DMS53 treated with DMSO at 0.1 percent for 48 hours (cell line): ENCODE results near the gene POTEJ.
"Not testable (repeated sequence)": the region's sequence is repeated elsewhere in the genome, so short reads cannot be mapped to it uniquely, and the experiment has no call there.

Source experiments
- DNase-seq: peaks from one replicate; lab custom pipeline; 2025; ENCODE audit not compliant: unreplicated experiment; lab: John Stamatoyannopoulos, UW

Gene POTEJ

DNA sequence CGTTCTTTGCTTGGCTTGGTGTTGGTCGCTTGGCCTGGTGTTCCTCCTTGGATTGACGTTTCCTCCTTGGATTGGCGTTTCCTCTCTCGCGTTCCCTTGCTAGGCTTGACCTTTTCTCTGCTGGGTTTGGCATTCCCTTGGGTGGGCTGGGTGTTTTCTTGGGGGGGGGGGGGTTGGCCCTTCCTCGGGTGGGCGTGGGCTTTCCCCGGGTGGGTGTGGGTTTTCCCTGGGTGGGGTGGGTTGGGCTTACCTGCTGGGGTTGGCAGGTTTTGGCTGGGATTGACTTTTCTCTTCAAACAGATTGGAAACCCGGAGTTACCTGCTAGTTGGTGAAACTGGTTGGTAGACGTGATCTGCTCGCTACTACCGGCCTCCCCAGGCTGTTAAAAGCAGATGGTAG lies at the start of gene POTEJ:
Gene POTEJ, plus strand, starts transcription at position 301 of the 400 bp plus-strand sequence. Its CDS starts 93 bp downstream, at position 394.
- DNase-seq, result not testable (repeated sequence)

DNA sequence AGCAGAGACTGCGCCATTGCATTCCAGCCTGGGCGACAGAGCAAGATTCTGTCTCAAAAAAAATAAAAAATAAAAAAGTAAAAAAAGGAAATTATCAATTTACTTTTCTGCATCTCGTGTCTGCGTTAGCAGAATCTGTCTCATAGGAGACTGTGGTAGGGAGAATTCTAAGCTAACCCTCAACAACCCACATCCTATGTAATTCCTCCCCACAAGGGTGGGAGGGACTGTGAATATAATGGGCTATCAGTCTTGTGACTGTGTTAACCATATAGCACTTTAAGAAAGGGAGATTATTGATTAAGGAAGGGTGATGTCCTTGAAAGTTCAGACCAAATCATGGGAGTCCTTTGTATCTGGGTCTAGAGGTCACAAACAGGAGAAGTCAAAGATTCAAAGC lies 45.1 kb upstream of the POTEJ start:
- DNase-seq, result not testable (repeated sequence)

DNA sequence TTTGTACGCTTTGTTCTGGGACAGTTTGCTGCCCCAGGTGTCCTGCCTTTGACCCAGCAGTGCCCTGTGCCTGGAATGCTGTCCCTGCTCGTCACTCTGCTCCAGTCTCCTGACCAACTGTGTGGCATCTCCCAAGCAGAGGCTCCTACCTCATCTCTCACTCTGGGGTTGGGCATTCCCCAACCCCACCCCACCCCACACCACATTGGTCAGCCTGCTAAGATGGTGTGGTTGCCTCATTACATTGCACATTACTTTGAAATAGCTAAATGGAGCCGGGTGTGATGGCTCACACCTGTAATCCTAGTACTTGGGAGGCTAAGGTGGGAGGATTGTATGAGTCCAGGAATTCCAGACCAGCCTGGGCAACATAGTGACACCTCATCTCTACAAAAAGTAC lies 39.3 kb upstream of the POTEJ start:
- not testable (repeated sequence) for DNase-seq

DNA sequence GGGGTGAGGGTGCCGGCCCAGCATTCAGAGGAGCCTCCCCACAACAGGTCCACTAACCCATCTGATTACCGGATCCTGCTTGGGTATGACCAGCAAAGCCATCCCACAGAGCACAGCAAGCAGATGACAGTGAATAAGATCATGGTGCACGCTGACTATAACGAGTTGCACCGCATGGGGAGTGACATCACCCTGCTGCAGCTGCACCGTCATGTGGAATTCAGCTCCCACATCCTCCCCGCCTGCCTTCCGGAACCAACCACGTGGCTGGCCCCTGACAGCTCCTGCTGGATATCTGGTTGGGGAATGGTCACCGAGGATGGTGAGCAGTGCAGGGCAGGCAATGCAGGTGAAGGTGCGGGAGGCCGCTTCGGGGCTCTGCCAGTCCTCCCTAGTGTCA lies 37.0 kb upstream of the POTEJ start:
- DNase-seq, result not testable (repeated sequence)

DNA sequence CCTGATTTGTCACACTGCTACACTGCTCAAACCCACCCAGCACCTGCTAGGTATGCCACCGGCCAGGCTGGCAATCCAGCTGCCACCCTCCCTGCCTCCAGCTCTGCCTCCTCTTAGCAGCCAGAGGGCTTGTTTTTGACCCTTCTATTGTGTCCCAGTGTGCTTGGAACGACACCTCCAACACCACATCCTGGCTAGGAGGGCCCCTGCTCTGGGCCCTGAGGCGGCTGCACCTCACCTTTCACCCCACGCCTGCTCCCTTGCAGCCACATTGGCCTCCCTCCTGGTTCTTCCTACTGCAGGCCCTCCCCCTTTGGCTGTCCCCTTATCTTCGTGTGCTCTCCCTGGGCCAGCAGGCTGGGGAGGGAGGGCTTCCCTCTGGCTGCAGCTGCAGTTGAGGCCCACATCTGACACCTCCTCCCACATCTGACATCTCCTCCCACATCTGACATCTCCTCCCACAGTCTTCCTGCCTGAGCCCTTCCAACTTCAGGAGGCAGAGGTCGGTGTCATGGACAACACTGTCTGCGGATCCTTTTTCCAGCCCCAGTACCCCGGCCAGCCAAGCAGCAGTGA lies 34.9 kb upstream of the POTEJ start:
- not testable (repeated sequence) for DNase-seq

DNA sequence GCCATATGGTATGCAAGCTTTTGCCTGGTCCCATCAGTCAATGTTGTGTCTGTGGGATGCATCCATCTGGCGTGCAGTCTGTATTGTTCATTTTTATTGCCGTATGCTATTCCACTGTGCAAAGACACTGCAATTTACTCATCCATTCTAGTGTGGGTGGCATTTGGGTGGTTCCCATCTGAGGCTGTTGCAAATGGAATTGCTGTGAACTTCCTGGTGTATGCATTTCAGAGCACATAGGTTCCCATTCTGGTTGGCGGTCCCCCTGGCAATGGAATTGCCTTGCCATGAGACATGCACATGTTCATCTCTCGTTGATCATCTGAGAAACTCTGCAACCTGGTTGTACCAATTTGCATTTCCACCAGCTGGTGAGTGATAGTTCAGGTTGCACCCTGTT lies 33.7 kb upstream of the POTEJ start:
- DNase-seq, result not testable (repeated sequence)

DNA sequence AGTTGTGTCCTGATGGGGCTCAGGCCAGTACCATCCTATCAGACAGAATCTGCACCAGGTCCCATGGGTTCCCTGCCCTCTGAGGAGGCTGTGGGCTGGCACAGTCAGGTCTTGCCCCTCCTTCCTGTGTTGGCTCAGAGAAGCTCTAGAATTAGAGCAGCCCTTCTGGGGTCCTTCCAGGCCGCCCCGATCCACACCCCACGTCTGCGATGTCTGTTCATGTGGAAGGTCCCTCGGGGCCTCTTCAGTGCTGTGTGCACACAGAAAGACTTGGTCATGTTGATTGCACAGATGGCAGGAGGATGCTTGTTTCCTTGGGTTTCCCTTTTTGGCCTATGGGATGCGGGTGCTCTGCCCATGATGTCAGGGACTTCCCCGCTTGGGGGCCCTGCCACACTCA lies 32.1 kb upstream of the POTEJ start:
- not testable (repeated sequence) for DNase-seq

DNA sequence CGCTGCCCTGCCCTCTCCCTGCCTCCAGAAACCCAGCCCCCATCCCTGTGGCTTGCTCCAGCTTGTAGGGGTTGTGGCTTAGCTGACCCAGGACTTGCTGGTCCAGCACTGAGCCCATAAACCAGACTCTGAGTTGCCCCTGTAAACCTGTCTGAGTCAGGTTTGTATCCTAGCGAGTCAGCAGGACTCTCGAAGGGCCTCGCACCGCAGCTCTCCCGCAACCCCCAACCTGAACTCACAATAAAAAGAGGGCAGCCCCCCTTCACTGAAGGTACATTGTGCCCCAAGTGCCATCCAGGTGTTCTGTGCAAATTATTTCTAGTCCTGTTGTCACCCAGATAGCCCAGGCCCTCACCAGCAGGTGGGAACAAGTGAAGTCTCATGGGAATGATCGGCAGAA lies 29.7 kb upstream of the POTEJ start:
- not testable (repeated sequence) for DNase-seq

DNA sequence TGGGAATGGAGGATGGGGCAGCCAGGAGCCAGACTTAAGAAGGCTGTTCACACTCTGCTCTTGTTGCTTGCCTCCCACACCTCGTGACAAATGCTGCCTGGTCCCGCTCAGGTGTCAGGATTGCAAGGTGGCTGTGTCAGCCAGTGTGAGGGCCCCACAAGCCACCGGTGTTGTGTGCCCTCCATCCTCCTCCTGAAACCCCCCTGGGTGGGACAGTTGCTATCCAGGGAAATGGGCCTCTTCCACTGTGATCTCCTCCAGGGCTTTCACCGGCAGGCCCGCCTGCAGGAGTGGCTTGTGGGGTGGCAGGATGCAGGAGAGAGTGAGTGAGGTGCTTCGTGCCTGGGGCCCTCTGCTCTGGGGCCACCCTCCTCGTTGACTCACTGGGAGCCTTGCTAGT lies 28.3 kb upstream of the POTEJ start:
- not testable (repeated sequence) for DNase-seq

DNA sequence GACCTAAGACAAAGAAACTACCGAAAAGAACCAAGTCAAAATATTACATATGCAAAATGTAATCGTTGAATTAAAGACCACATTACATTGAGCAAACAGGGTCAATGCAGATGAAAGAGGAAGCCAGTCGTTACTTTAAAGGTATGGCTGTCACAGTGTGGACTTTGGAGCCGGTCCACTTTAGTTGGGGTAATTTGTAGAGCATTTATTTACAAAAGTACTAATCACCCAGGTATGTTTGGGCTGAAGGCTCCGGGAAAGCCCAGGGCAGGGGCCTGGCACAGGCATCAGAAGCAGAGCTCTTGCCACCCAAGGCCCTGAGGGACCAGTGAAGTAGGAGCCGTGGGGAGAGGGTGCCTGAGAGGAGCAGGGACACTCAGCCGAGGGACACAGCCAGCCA lies 27.7 kb upstream of the POTEJ start:
- not testable (repeated sequence) for DNase-seq

DNA sequence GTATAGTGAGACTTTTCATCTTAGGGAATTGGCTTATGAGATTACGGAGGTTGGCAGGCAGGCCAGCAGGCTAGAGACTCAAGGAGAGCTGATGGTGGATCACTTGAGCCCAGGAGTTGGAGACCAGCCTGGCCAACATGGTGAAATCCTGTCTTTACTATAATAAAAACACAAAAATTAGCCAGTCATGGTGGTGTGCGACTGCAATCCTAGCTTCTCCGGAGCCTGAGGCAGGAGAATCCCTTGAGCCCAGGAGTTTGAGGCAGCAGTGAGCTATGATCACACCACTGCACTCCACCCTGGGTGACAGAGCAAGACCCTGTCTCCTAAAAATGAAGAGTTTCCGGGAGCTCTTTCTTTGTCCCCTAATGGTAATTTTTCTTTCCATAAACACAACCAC lies 26.5 kb upstream of the POTEJ start:
- not testable (repeated sequence) for DNase-seq

DNA sequence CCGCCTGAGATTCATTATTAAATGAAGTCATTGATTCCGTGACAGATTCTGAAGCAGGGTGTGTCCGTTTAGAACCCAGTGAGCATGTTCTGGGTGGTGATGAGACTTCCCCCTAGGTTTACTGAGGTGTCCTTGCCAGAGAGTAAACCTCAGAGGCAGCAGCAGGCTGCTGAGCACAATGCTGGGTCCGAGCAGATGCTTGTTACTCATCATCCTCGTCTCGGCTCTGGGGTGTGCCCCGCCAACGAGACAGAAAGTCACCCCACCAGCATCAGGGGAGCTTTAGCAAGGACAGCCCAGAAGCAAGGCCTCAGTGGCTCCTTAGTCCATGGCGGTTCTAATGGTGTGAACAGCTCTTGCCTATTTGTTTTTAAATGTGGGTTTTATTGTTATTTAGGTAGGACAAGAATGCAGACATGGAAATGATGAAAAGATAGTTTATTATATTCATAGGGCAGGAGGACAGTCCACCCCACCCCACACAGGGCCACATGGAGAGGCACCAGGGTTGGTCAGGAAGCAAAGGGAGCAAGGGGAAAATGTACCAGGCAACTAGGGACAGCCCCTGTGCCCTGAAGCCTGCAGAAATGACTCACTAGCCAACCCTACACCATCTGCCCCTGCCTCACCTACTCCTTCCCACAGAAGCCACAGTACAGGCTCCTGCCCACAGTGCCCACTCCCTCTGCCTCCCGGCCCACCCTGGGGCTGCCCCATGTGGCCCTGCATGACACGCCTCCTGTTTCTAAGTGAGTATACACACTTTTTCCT lies 22.4 kb upstream of the POTEJ start:
- not testable (repeated sequence) for DNase-seq

DNA sequence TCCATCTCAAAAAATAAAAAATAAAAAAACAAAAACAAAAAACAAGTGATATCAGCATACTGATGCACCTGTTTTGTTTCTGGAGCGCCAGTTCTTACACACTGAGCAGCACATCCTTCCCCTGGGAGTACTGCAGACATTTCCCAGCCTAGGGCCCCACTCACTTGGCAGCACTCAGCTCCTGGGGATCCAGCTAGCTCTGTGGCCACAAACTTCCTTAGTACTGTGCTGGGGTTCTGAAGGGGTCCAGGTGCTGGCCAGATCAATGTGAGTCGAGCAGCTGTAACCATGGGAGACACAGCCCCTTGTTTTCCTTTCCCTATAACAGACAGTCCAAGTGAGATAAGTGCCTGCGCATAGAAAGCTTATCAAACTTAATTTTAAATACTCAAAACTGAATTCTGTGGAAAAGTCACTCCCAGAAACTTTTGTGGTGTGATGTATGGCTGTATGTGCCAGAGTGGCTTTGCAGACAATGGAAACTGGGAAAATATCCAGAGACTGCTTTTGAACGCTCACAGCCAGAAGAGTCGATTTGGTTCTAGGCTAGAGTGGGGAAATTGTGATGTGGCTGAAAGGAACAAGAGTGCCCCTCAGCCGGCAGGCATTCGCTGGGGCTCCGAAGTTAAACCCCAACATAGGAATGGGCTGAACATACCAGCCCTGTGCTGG lies 20.9 kb upstream of the POTEJ start:
- not testable (repeated sequence) for DNase-seq

DNA sequence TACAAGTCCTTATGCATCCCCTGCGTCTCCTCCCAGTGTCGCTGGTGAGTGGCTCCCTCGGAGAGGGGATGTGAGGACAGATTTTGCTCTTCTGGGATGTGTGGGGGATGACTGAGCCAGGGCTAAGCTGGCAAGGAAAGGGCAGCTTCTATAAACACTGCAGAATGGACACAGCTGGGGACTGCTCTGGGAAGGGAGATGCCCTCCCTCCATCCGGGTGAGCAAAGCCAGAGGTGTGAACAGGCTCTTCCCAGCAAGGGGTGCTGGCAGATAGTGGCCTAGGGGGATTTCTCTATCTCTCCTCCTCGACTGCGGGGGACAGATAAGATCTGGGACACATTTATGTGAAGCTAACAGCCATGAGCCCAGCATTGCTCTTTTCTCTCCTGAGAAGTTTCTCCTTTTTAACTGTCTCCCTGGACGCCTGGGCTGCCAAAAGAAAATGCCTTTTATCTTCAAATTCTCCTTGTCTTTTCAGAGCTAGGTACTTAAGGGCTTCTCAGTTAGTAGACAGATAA lies 20.3 kb upstream of the POTEJ start:
- not testable (repeated sequence) for DNase-seq

DNA sequence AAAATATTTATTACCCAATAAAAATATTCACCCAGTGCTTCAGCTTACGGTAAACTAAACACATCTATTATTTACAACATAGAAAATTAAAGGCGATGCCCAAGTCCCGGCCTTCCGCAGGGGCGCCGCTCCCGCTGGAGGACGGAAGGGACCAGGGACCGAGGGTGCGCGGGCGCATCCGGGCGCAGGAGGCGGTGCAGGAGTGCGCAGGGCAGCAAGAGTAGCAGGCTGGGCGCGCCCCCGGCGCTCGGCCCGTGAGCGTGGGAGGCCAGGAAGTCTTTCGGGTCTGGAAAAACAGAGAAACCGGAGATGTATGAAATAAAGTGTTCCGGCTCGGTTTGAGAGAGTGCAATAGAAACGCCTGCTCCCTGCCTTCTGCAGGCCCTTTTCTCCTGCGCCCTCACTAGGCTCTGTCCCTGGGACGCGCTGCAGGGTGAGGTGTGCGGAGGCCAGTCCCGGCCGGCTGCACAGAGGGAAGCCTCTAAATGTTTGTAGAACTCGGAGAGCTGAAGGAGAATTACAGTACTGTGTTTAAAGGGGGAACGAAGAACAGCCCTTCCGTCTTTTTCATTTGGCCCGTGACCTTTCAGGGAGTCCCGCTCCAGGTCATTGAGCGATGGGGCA lies 18.3 kb upstream of the POTEJ start:
- DNase-seq, result not testable (repeated sequence)

DNA sequence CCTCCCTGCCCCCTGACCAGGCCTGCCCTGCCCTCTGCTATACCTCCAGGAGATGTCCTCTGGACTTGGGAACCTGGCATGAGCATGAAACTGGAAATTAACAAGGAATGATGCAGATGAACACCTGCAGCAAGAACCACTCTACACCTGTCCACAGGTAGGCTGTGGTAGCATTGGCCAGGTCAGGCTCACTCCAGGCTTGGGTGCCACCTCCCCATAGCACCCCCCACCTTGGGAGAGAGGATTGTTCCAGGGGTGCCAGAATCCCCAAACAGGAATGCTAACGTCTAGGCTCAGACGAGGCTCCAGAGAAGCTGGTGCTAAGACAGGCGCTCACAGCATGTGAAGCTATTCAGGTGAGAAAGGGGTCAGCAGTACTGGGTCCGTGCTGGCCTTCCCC lies 17.2 kb upstream of the POTEJ start:
- not testable (repeated sequence) for DNase-seq

DNA sequence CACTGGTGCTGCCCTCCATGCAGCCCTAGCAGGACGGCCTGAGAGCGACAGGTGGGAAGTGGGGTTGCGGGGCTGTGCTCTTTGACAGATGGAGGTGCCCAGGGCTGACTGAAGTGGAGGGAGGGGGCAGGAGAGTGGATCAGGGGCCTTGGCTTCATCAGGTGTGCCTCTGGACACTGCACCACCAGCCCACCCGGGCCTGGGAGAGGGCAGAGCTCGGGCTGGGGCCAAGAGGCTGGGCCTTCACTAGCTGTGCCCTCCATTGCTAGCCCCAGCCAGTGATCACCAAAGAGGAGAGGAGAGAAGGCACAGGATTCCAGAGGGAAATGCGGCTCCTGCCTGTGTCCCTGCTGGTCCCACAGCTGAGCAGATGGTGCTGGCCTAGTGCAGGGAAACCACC lies 14.5 kb upstream of the POTEJ start:
- DNase-seq, result not testable (repeated sequence)

DNA sequence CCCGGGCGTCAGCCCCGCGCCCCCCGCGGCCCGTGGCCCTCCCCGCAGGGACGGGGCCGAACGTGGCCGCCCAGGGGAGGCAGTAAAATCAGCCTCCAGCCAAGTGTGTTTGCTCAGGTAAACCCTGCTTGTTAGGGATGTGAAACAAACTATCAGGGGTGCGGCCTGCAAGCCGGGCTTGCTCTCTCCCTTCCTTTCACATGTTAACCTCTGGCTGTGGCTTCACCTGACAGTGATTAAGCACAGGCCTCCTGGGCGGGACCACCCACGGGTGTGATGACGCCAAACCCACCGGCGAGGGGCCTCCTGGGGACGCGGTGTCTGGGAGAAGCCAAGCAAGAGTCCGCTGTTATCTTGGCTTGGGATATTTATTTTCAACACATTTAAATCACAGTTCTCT lies 13.2 kb upstream of the POTEJ start:
- not testable (repeated sequence) for DNase-seq

DNA sequence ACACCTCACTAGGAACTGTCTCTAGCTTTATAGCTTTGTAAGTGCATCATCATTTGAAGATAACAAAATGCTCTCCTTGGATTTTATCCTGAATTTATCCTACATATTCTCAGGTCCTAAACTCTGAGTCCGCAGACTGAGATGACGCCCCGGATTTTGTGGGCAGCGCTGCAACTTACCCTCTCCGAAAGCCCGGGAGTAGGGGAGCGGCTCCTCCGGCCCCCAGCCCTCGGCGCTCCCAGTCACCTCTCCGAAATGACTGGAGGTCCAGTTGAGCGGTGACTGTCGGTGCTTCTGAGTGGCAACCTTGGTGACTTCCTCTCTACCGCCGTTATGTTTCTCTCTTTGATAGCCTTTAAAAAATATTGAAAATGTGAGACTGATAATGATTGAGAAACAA lies 12.8 kb upstream of the POTEJ start:
- DNase-seq, result not testable (repeated sequence)

DNA sequence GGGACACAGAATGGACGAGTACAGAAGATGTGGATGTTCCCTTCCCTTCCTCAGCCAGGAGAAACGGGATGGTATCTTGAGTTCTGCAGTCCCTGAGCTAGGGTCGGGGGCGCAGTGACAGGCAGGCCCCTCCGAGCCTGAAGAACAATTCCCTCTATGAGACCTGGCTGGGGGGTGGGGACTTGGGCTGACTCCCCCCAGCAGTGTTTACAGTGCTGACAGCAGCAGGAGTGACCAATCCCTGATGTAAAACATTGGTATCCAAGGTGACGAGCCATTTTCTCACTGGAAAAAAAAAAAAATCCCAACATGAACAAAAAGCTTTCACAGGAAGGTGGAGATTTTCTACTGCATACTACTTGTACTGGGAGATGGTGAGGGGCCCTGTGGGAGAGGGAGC lies 11.8 kb upstream of the POTEJ start, which contains the start of gene CFC1:
Gene CFC1, minus strand, starts transcription at position 183 of the 400 bp plus-strand sequence. CDS start 288 bp downstream, outside the sequence.
- DNase-seq, result not testable (repeated sequence)

DNA sequence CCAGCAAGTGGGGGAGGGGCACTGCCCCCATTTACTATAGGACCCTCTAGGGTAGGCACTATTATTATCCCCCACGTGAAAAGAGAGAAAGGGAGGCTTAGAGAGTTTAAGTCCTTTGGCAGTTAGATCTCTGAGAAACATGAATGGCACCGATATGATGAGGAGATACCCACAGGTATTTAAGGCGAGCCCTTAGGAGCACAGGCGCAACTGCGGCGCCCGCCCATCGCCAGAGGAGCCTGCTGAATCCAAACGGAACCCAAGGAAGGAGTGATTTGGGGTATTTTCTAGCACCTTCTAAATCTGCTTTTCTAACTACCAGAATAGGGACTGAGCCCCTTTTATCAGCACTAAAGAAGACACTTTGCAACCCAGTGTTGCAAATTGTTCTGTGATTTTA lies 11.3 kb upstream of the POTEJ start:
- not testable (repeated sequence) for DNase-seq
